ENCODE data around the gene MYL10.
"Not testable (repeated sequence)": the region's sequence is repeated elsewhere in the genome, so short reads cannot be mapped to it uniquely, and the experiment has no call there.

The MYL10 gene

DNA sequence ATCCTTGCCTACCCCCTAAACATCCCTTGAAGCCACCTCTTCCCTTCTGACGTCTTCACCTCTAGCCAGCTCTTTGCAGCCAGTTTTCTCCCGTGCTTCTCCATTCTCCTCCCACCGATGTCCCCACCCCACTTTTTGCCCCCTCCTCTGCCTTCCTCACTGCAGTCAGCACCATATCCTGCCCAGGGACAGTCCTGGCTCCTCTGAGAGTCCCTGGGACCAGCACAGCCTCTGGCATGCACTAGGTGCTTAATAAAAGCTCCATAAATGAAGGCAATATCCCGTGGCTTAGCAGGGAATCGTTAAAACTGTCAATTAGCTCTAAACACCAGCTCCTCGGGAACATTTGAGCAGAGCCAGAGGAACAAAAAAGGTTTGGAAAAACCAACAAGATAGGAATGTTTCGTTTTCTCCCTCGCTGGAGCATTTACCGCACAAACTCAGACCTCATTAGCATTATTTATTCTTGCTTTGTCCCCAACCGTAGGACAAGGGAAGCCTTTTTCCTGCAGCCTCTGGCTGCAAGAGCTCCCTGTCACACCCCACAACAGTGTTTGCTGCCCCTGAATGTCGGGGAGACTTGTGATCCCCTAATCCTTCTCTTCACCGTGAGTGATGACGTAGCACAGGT, 16.1 kb downstream of the MYL10 start:
- no peak overlapping the region for H3K27ac ChIP-seq (ENCODE audit: insufficient read depth, low read depth, low read length, poor library complexity, severe bottlenecking)
- 37 to 40% methylated on average over 13 of the region's 13 CpGs for WGBS, 2 experiments
- H3K4me1 ChIP-seq (ENCODE audit: control insufficient read depth, insufficient read depth, low read length), result peaks cover 8% of the 10 kb centered on the region

GRCh38 chr7:101608772-101609713, 20.1 kb downstream of the MYL10 start:
- H3K4me3 ChIP-seq (ENCODE audit: insufficient read depth, low read depth, low read length), result no peak overlapping the region
- no peaks in the 10 kb centered on the region for H3K9me3 ChIP-seq (ENCODE audit: control insufficient read depth, low read length)
- H3K27me3 ChIP-seq (ENCODE audit: control insufficient read depth, insufficient read depth, low read length, poor library complexity, severe bottlenecking), result no peaks in the 10 kb centered on the region
- 71 to 73% methylated on average over 12 of the region's 12 CpGs for WGBS, 2 experiments
- H3K36me3 ChIP-seq (ENCODE audit: control insufficient read depth, insufficient read depth, low read length), result no peaks in the 10 kb centered on the region
- no peak overlapping the region for H3K27ac ChIP-seq (ENCODE audit: insufficient read depth, low read depth, low read length, poor library complexity, severe bottlenecking)
- H3K4me1 ChIP-seq (ENCODE audit: control insufficient read depth, insufficient read depth, low read length), result peaks cover 8% of the 10 kb centered on the region

More for the DNA sequence above, 16.1 kb downstream of the MYL10 start:
- no peak overlapping the region for H3K4me3 ChIP-seq (ENCODE audit: insufficient read depth, low read depth, low read length)
- no peaks in the 10 kb centered on the region for H3K9me3 ChIP-seq (ENCODE audit: control insufficient read depth, low read length)
- no peaks in the 10 kb centered on the region for H3K36me3 ChIP-seq (ENCODE audit: control insufficient read depth, insufficient read depth, low read length)
- H3K27me3 ChIP-seq (ENCODE audit: control insufficient read depth, insufficient read depth, low read length, poor library complexity, severe bottlenecking), result no peaks in the 10 kb centered on the region

GRCh38 chr7:101606498-101606923, 22.6 kb downstream of the MYL10 start:
- Histone ChIP-seq H3K9me3 (ENCODE audit: control insufficient read depth, low read length) (no peaks in the 10 kb centered on the region), H3K36me3 (ENCODE audit: control insufficient read depth, insufficient read depth, low read length) (no peaks in the 10 kb centered on the region), H3K27me3 (ENCODE audit: control insufficient read depth, insufficient read depth, low read length, poor library complexity, severe bottlenecking) (peaks cover 4% of the 10 kb centered on the region), H3K27ac (ENCODE audit: insufficient read depth, low read depth, low read length, poor library complexity, severe bottlenecking) (no peak overlapping the region), H3K4me1 (ENCODE audit: control insufficient read depth, insufficient read depth, low read length) (peaks cover 5% of the 10 kb centered on the region), H3K4me3 (ENCODE audit: insufficient read depth, low read depth, low read length) (no peak overlapping the region)
- WGBS, 2 experiments, result 90 to 92% methylated on average over 2 of the region's 2 CpGs

DNA sequence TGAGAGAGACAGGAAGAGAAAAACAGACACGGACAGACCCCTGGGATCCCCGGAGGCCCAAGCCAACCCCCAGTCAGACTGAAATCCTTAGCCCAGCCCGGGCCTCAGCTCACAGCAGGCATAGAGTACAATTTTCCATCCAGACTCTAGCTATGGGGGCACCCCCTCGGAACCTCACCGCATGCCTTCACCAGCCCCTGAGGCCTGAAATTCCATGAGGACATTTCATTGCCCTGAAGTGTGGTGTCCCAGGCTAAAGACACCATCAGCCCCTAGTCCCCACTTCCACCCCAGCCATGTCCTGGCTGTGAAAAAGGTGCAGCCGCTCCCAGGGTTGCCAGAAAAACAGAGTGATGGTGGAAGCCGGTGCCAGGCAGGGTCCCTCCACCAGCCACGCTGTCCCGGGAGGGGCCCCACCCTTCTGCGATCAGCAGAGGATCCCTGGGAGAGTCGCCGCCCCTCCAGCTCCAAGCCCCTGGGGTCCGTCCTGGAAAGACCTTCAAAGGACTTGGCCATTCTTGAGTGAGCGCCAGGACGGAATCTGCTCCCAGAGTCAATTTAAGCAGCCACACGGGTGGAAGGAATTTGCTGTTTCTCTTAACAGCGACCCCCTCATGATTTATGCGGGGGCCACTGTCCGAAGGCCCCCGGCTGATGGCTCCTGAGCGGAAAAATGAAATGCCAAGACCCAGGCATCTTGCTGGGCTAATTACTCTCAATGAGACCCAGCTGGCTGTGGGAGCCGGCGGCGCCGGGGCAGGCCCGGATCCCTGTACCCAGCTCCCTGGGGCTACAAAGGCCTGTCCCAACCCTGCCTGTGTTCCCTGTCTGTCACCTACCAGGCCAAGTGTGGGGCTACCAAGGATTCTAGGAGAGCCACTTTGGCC, 23.2 kb downstream of the MYL10 start:
- H3K4me1 ChIP-seq (ENCODE audit: control insufficient read depth, insufficient read depth, low read length), result peaks cover 5% of the 10 kb centered on the region
- peaks cover 4% of the 10 kb centered on the region for H3K27me3 ChIP-seq (ENCODE audit: control insufficient read depth, insufficient read depth, low read length, poor library complexity, severe bottlenecking)
- no peaks in the 10 kb centered on the region for H3K9me3 ChIP-seq (ENCODE audit: control insufficient read depth, low read length)
- H3K4me3 ChIP-seq (ENCODE audit: insufficient read depth, low read depth, low read length), result no peak overlapping the region
- H3K36me3 ChIP-seq (ENCODE audit: control insufficient read depth, insufficient read depth, low read length), result no peaks in the 10 kb centered on the region
- WGBS, 2 experiments, result 84 to 88% methylated on average over 26 of the region's 26 CpGs
- H3K27ac ChIP-seq (ENCODE audit: insufficient read depth, low read depth, low read length, poor library complexity, severe bottlenecking), result no peak overlapping the region

GRCh38 chr7:101604934-101605332, 24.2 kb downstream of the MYL10 start:
- H3K36me3 ChIP-seq (ENCODE audit: control insufficient read depth, insufficient read depth, low read length); H3K4me3 ChIP-seq (ENCODE audit: insufficient read depth, low read depth, low read length); H3K4me1 ChIP-seq (ENCODE audit: control insufficient read depth, insufficient read depth, low read length); H3K9me3 ChIP-seq (ENCODE audit: control insufficient read depth, low read length); H3K27ac ChIP-seq (ENCODE audit: insufficient read depth, low read depth, low read length, poor library complexity, severe bottlenecking); H3K27me3 ChIP-seq (ENCODE audit: control insufficient read depth, insufficient read depth, low read length, poor library complexity, severe bottlenecking): not testable (repeated sequence)
- WGBS, 2 experiments, result 92 to 94% methylated on average over 2 of the region's 2 CpGs

DNA sequence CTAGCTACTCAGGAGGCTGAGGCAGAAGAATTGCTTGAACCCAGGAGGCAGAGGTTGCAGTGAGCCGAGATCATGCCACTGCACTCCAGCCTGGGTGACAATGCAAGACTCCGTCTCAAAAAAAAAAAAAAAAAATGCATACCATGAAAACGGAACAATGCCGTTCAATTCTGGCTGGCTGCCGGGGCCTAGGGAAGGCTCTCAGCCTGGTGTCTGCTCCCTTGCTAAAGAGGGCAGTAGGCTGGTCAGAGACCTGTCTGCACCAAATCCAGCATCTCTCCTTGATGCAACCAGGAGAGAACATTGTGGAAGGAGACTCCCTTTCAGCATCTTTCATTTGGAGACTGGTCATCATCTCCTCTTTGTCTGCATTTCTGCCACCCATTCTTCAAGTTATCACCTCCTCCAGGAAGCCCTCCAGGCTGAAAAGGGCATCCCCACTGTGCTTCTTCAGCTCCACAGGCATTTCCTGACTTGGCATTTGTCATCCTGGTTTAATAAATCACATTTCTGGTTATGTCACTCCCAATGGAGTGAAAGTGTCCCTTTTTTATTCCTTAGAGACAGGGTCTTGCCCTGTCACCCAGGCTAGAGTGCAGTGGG, 24.7 kb downstream of the MYL10 start:
- H3K4me1 ChIP-seq (ENCODE audit: control insufficient read depth, insufficient read depth, low read length), result peaks cover 8% of the 10 kb centered on the region
- H3K27me3 ChIP-seq (ENCODE audit: control insufficient read depth, insufficient read depth, low read length, poor library complexity, severe bottlenecking), result peaks cover 4% of the 10 kb centered on the region
- no peak overlapping the region for H3K4me3 ChIP-seq (ENCODE audit: insufficient read depth, low read depth, low read length)
- no peaks in the 10 kb centered on the region for H3K9me3 ChIP-seq (ENCODE audit: control insufficient read depth, low read length)
- H3K36me3 ChIP-seq (ENCODE audit: control insufficient read depth, insufficient read depth, low read length), result no peaks in the 10 kb centered on the region
- WGBS, 2 experiments, result 87% methylated on average over 5 of the region's 5 CpGs
- H3K27ac ChIP-seq (ENCODE audit: insufficient read depth, low read depth, low read length, poor library complexity, severe bottlenecking), result no peak overlapping the region

DNA sequence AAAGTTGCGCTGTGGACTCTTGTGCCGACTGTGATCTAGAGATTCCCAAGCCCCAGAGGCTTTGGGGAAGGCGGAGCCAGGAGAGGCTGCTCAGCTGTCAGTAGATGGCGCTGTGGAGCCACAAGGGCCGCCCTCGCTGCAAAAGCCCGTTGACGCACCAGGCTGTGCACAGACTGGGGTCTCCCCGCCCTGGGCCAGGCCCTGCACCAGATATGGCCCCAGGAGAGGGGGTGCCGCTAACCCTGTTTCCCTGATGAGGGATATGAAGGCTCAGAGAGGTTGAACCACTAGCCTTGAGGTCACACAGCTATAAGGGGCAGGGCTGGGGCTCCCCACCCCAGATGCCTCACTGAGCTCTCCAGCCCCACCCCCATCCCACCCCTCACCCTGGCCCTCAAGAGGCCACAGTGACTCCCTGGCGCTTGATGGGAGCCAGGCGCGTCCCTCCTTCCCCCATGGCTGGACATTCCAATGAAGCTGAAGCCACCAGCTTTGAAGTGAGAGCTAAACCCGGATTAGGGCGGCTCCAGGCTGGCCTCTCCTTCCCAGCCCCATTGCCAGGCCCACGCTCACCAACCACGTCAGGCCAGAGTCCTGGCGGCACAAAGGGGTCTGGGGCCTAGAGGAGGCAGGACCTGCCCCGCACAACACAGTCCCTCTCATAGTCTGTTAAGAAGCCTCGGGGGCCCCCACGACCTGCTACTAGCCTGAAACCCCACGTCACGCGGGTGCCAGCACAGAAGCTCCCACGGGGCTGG, 26.4 kb downstream of the MYL10 start:
- no peak overlapping the region for H3K4me3 ChIP-seq (ENCODE audit: insufficient read depth, low read depth, low read length)
- H3K4me1 ChIP-seq (ENCODE audit: control insufficient read depth, insufficient read depth, low read length), result peaks cover 20% of the 10 kb centered on the region
- no peaks in the 10 kb centered on the region for H3K9me3 ChIP-seq (ENCODE audit: control insufficient read depth, low read length)
- WGBS, 2 experiments, result 38 to 42% methylated on average over 25 of the region's 25 CpGs
- no peaks in the 10 kb centered on the region for H3K36me3 ChIP-seq (ENCODE audit: control insufficient read depth, insufficient read depth, low read length)
- peaks cover 4% of the 10 kb centered on the region for H3K27me3 ChIP-seq (ENCODE audit: control insufficient read depth, insufficient read depth, low read length, poor library complexity, severe bottlenecking)
- peak overlapping the region; percentile 11 for H3K27ac ChIP-seq (ENCODE audit: insufficient read depth, low read depth, low read length, poor library complexity, severe bottlenecking)

DNA sequence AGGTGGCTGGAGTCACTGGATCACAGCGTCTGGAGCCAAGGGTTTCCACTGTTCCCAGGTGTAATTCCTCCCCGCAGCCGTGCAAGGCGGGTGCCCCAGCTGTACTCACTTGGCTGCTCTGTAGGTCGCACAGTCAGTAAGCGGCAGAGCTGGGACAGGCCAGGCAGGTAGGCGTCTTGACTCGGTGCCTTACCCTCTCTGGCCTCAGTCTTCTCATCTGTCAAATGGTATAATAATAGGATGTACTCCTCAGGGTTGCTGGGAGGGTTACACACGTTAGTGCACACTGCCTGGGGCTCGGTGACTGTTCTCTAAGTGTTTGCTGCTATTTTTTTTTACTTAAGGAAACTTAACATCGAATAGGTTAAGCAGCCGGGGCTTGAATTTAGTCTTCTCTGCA, 27.0 kb downstream of the MYL10 start:
- H3K27me3 ChIP-seq (ENCODE audit: control insufficient read depth, insufficient read depth, low read length, poor library complexity, severe bottlenecking), result peaks cover 4% of the 10 kb centered on the region
- H3K27ac ChIP-seq (ENCODE audit: insufficient read depth, low read depth, low read length, poor library complexity, severe bottlenecking), result no peak overlapping the region
- peaks cover 20% of the 10 kb centered on the region for H3K4me1 ChIP-seq (ENCODE audit: control insufficient read depth, insufficient read depth, low read length)
- H3K36me3 ChIP-seq (ENCODE audit: control insufficient read depth, insufficient read depth, low read length), result no peaks in the 10 kb centered on the region
- H3K4me3 ChIP-seq (ENCODE audit: insufficient read depth, low read depth, low read length), result no peak overlapping the region
- 73 to 75% methylated on average over 12 of the region's 12 CpGs for WGBS, 2 experiments
- H3K9me3 ChIP-seq (ENCODE audit: control insufficient read depth, low read length), result no peaks in the 10 kb centered on the region

DNA sequence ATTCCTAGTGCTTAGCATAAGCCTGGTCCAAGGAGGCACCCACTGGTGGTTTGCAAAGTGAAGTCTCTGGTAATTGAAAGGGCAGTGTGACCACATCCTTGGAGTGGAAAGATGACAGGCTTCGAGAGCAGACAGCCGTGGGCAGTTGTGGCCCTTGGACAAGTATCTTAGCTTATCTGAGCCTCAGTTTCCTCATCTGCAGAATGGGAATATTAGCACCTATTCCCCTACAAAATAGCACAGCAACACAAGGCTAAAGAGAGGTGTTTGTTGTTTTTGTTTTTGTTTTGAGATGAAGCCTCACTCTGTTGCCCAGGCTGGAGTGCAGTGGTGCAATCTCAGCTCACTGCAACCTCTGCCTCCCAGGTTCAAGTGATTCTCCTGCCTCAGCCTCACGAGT, 29.3 kb downstream of the MYL10 start:
- H3K4me3 ChIP-seq (ENCODE audit: insufficient read depth, low read depth, low read length), result no peak overlapping the region
- peaks cover 20% of the 10 kb centered on the region for H3K4me1 ChIP-seq (ENCODE audit: control insufficient read depth, insufficient read depth, low read length)
- H3K27me3 ChIP-seq (ENCODE audit: control insufficient read depth, insufficient read depth, low read length, poor library complexity, severe bottlenecking), result peaks cover 4% of the 10 kb centered on the region
- H3K36me3 ChIP-seq (ENCODE audit: control insufficient read depth, insufficient read depth, low read length), result no peaks in the 10 kb centered on the region
- no peak overlapping the region for H3K27ac ChIP-seq (ENCODE audit: insufficient read depth, low read depth, low read length, poor library complexity, severe bottlenecking)
- H3K9me3 ChIP-seq (ENCODE audit: control insufficient read depth, low read length), result no peaks in the 10 kb centered on the region
- WGBS, 2 experiments, result 91 to 93% methylated on average over 3 of the region's 3 CpGs
